Ishikawa (cell line): ENCODE data around the gene NAP1L1.

ENCODE experiments used
- CEBPB ChIP-seq: IDR thresholded peaks from 2 replicates; pipeline ENCODE4 v1.6.1; 2012
- EGR1 ChIP-seq: IDR thresholded peaks from 2 replicates; pipeline ENCODE4 v1.6.1; 2012
- EP300 ChIP-seq: IDR thresholded peaks from 2 replicates; pipeline ENCODE4 v1.6.1; 2012; ENCODE audit warnings: borderline replicate concordance
- FOXM1 ChIP-seq: IDR thresholded peaks from 2 replicates; pipeline ENCODE4 v1.6.1; 2012; ENCODE audit warnings: low read depth, borderline replicate concordance
- MAX ChIP-seq: IDR thresholded peaks from 2 replicates; pipeline ENCODE4 v1.6.1; 2012
- NFIC ChIP-seq: IDR thresholded peaks from 2 replicates; pipeline ENCODE4 v1.6.1; 2012
- RAD21 ChIP-seq: IDR thresholded peaks from 2 replicates; pipeline ENCODE4 v1.6.1; 2012; ENCODE audit warnings: low read depth
- REST ChIP-seq: IDR thresholded peaks from 2 replicates; pipeline ENCODE4 v1.6.1; 2012; ENCODE audit warnings: low read depth, mild to moderate bottlenecking
- TAF1 ChIP-seq: IDR thresholded peaks from 2 replicates; pipeline ENCODE4 v1.6.1; 2012; ENCODE audit warnings: low read depth, mild to moderate bottlenecking
- TEAD4 ChIP-seq: IDR thresholded peaks from 2 replicates; pipeline ENCODE4 v1.6.1; 2012
- USF1 ChIP-seq: IDR thresholded peaks from 2 replicates; pipeline ENCODE4 v1.6.1; 2012
- YY1 ChIP-seq: IDR thresholded peaks from 2 replicates; pipeline ENCODE4 v1.6.1; 2012; ENCODE audit warnings: low read depth
- ZBTB7A ChIP-seq: IDR thresholded peaks from 2 replicates; pipeline ENCODE4 v1.6.1; 2012; ENCODE audit warnings: low read depth

GRCh38 chr12:76042147-76042546 is 42.3 kb downstream of the NAP1L1 start:
- no peak for TF ChIP-seq EGR1
- peak; percentile 40; the same call in 1 of the 2 replicates for TF ChIP-seq CEBPB
- no peak for TF ChIP-seq MAX
- TF ChIP-seq NFIC, result no peak
- TF ChIP-seq RAD21, result no peak
- no peak for TF ChIP-seq EP300
- no peak for TF ChIP-seq TAF1
- no peak for TF ChIP-seq ZBTB7A
- TF ChIP-seq REST, result no peak
- TF ChIP-seq YY1, result no peak
- no peak for TF ChIP-seq TEAD4
- TF ChIP-seq USF1, result no peak
- no peak for TF ChIP-seq FOXM1
